Lower leg skin (tissue), 4 donors: ENCODE results near the gene YWHAE. TPM values are rescaled to one million over a fixed set of nuclear protein-coding genes. Genes with fewer than 3 reads are reported as not detected.
"Not testable (repeated sequence)": the region's sequence is repeated elsewhere in the genome, so short reads cannot be mapped to it uniquely, and the experiment has no call there.

Experiments used
- DNase-seq, 2 donors: peaks; one replicate each; pipeline ENCODE4 v3.0.0-alpha.2; 2019; ENCODE audit warnings: low spot score in 2 of 2
- H3K4me3 ChIP-seq: fragments of 200-600 bp; sonication (generic); 2 replicates; pipeline ENCODE4 v1.5.1; 2017; ENCODE audit warnings: mild to moderate bottlenecking, low read depth; ENCODE audit not compliant: poor library complexity, severe bottlenecking
- CTCF ChIP-seq, 3 donors: fragments of 450-650 bp; IDR thresholded peaks; one replicate each; pipeline ENCODE4 v1.5.1; 2016; ENCODE audit warnings: antibody characterized with exemption in 3 of 3, mild to moderate bottlenecking in 3 of 3, moderate library complexity in 2 of 3
- POLR2A ChIP-seq, 2 donors: fragments of 450-650 bp; IDR thresholded peaks; one replicate each; pipeline ENCODE4 v1.6.1; 2016 to 2017; ENCODE audit warnings: antibody characterized with exemption in 2 of 2, mild to moderate bottlenecking in 1 of 2, moderate library complexity in 1 of 2
- WGBS, 2 donors: methylation state at CpG; one replicate each; pipeline ENCODE4 v1.1.5; 2018; 5-methylcytosine and 5-hydroxymethylcytosine counted together
- intact Hi-C: fragments of 100-400 bp; cut with DNase I; formaldehyde crosslinking; loops from one replicate; pipeline ENCODE4 v1.15.0; 2023; ENCODE audit warnings: low total_unique reads
- total RNA-seq, 4 donors: library from RNA; depleted of rRNA; stranded (reverse); fragments of >200 nt; gene quantifications; one replicate each; pipeline ENCODE4 v1.1.0, GENCODE V29; 2016

The YWHAE gene
- 100 to 1,000 TPM; 431 to 648 (median 506) TPM for total RNA-seq

- intact Hi-C loops, result no loop called here
- 1% methylated on average over 61 of the region's 82 CpGs for WGBS, 2 donors
- DNase-seq, result peak; percentile 97 to 100
- H3K4me3 ChIP-seq, result peak within 1 kb of the TSS; percentile 80
- TF ChIP-seq POLR2A (IDR thresholded peaks at IDR 0.05), result peak in 1 of 2 donors; percentile 91
- TF ChIP-seq CTCF (IDR thresholded peaks at IDR 0.05), result no peak
These were observed at the start of gene YWHAE for GRCh38 chr17:1399679-1400512. Gene YWHAE (minus strand): TSS chr17:1400222. CDS start chr17:1400110, 112 bp downstream.

- intact Hi-C loops, result no loop called here
- DNase-seq, result no peak
- no peak overlapping the region for H3K4me3 ChIP-seq
- 81 to 89% methylated on average over 5 of the region's 5 CpGs for WGBS, 2 donors
- TF ChIP-seq CTCF (IDR thresholded peaks at IDR 0.05) (no peak), POLR2A (IDR thresholded peaks at IDR 0.05) (no peak)
These were observed 49.5 kb upstream of the YWHAE start for GRCh38 chr17:1449412-1449967.

GRCh38 chr17:1447052-1447451 lies 47.0 kb upstream of the YWHAE start:
- intact Hi-C loops, result no loop called here
- WGBS, 2 donors, result 45 to 49% methylated on average over 7 of the region's 7 CpGs
- H3K4me3 ChIP-seq, result no peak overlapping the region
- no peak for DNase-seq
- no peak for TF ChIP-seq CTCF (IDR thresholded peaks at IDR 0.05)
- no peak for TF ChIP-seq POLR2A (IDR thresholded peaks at IDR 0.05)

GRCh38 chr17:1446201-1446600 lies 46.2 kb upstream of the YWHAE start:
- TF ChIP-seq CTCF (IDR thresholded peaks at IDR 0.05) (no peak), POLR2A (IDR thresholded peaks at IDR 0.05) (no peak)
- 79 to 82% methylated on average over 12 of the region's 12 CpGs for WGBS, 2 donors
- H3K4me3 ChIP-seq, result no peak overlapping the region
- no peak for DNase-seq
- intact Hi-C loops, result no loop called here

GRCh38 chr17:1445695-1446094 lies 45.7 kb upstream of the YWHAE start:
- WGBS, 2 donors, result 83 to 94% methylated on average over 4 of the region's 4 CpGs
- DNase-seq, intact Hi-C loops, H3K4me3 ChIP-seq: not testable (repeated sequence)

- DNase-seq, intact Hi-C loops, H3K4me3 ChIP-seq: not testable (repeated sequence)
- WGBS, 2 donors, result 99 to 100% methylated on average over 6 of the region's 6 CpGs
These were observed 42.7 kb upstream of the YWHAE start for GRCh38 chr17:1442721-1443120.
